Measurements from ENCODE around the gene CDK17. TPM values are rescaled to one million over a fixed set of nuclear protein-coding genes. Genes with fewer than 3 reads are reported as not detected.

The CDK17 gene
- total RNA-seq, 4 donors from 2014 or later: 38.7 to 93.3 (median 43.4) TPM

DNA sequence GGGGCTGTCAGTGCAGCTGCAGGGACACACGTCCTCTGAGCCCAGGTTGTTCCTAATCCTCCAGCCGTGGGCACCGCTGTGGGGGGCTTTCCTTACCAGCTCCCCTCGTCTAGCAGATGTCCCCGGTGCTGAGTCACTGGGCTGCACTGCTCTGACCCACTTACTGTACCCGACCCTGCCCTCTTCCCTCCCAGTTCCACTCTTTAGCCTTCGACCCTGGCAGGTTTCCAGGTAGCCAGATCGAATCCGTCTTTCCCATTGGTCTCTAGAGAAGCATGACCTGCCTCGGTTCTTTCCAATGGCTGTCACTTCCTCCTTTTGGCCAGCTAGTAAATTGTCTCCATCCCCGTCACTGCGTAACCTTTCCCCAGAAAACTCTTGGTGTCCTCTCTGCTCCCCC, 157.6 kb downstream of the CDK17 start:
- Histone ChIP-seq H3K9me3 (no peaks in the 10 kb centered on the region), H3K36me3 (peaks cover 12% of the 10 kb centered on the region)

GRCh38 chr12:96241846-96242256, 158.4 kb downstream of the CDK17 start:
- Histone ChIP-seq H3K9me3 (no peaks in the 10 kb centered on the region), H3K4me3 (no peak overlapping the region), H3K27me3 (no peaks in the 10 kb centered on the region), H3K4me1 (peaks cover 57% of the 10 kb centered on the region), H3K27ac (peak overlapping the region; percentile 74), H3K36me3 (peaks cover 5% of the 10 kb centered on the region)
- TF ChIP-seq POLR2A (IDR thresholded peaks at IDR 0.05) (no peak), EP300 (IDR thresholded peaks at IDR 0.05) (peak; percentile 56), POLR2AphosphoS5 (IDR thresholded peaks at IDR 0.05) (peak in 1 of 3 donors; percentile 61), CTCF (IDR thresholded peaks at IDR 0.05) (no peak)
- 26% methylated on average over 9 of the region's 9 CpGs for WGBS
- DNase-seq (ENCODE audit: low spot score in 2 of 2): peak; percentile 83 to 85

More for the DNA sequence above, 157.6 kb downstream of the CDK17 start:
- peaks cover 49% of the 10 kb centered on the region for H3K4me1 ChIP-seq
- H3K27ac ChIP-seq: peak overlapping the region; percentile 74
- no peaks in the 10 kb centered on the region for H3K27me3 ChIP-seq
- DNase-seq (ENCODE audit: low spot score in 2 of 2): peak; percentile 79 to 82
- no peak overlapping the region for H3K4me3 ChIP-seq
- no peak for TF ChIP-seq EP300 (IDR thresholded peaks at IDR 0.05)
- no peak for TF ChIP-seq POLR2A (IDR thresholded peaks at IDR 0.05)
- TF ChIP-seq POLR2AphosphoS5 (IDR thresholded peaks at IDR 0.05): no peak
- TF ChIP-seq CTCF (IDR thresholded peaks at IDR 0.05): no peak
- WGBS: 70% methylated on average over 12 of the region's 12 CpGs

DNA sequence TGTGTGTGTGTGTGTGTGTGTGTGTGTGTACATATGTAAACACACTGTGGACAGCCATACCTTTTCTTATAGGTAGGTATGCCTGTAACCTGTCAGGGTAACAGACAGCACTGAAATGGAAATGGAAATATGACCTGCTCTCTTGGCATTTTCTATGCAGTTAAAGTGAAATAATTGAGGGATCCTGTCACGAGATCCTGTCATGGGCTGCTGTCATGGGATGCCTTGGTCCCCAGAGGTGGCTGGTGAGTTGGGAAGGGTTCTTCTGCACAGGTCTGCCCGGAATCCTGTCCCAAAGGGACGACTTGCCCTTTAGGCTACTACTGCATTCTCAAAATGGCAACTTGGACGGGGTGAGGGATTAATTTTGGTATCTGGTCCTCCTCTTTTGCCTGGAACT, 158.8 kb downstream of the CDK17 start:
- H3K27me3 ChIP-seq: no peaks in the 10 kb centered on the region
- H3K36me3 ChIP-seq: peaks cover 2% of the 10 kb centered on the region
- no peak overlapping the region for H3K4me3 ChIP-seq
- H3K27ac ChIP-seq: peak overlapping the region; percentile 74
- WGBS: 74% methylated on average over 4 of the region's 4 CpGs
- peaks cover 61% of the 10 kb centered on the region for H3K4me1 ChIP-seq
- no peaks in the 10 kb centered on the region for H3K9me3 ChIP-seq
- no peak for TF ChIP-seq EP300 (IDR thresholded peaks at IDR 0.05)
- DNase-seq (ENCODE audit: low spot score in 2 of 2): no peak

- 66% methylated on average over 11 of the region's 11 CpGs for WGBS
- H3K27me3 ChIP-seq: no peaks in the 10 kb centered on the region
- peaks cover 69% of the 10 kb centered on the region for H3K4me1 ChIP-seq
- TF ChIP-seq EP300 (IDR thresholded peaks at IDR 0.05) (no peak), POLR2A (IDR thresholded peaks at IDR 0.05) (no peak), CTCF (IDR thresholded peaks at IDR 0.05) (no peak), POLR2AphosphoS5 (IDR thresholded peaks at IDR 0.05) (no peak)
- H3K9me3 ChIP-seq: no peaks in the 10 kb centered on the region
- no peak for DNase-seq (ENCODE audit: low spot score in 2 of 2)
- H3K27ac ChIP-seq: peak overlapping the region; percentile 67
- H3K4me3 ChIP-seq: no peak overlapping the region
- H3K36me3 ChIP-seq: no peaks in the 10 kb centered on the region
Measured at GRCh38 chr12:96240656-96241055, 159.6 kb downstream of the CDK17 start.

DNA sequence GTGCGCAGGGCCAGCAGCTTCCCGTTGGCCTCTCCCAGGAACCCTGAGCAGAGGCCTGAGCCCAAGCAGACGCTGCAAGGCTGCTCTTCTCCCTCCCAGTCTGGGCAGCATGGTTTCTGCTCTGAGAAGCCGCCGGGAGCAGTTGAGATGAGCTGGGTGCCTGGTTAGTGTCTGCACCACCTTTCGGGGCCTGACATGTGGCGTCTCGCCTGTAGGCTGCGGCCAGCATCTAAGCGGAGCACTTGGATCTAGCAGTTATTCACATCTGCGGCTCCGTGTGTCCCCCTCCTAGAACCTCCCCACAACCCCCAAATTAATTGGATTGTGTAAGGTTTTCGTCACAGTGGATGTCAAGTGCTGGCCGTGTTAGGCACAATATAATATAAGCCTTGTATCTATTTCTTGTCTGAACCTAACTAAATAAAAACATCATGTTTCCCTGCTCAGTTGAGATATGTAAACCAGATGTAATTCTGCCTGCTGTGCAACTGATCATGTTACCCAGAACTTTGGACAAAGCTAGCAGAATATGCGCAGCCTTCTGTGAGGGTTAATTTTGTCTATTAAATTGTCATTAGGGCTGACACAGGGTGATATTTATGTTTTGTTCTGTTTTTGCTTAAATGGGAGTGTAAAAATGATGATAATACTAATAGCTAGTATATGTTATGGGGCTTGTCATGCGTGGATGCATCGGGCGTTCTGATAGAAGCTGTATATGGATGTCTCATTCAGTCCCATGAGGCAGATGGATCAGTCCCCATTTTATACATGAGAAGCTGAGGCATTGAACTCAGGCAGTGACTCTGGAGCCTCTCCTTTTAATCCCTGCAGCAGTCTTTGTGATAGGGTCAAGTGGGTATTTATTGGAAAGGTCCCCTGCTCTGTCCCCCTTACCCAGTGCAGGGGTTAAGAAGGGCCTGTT, 160.3 kb downstream of the CDK17 start:
- WGBS: 67% methylated on average over 13 of the region's 18 CpGs
- Histone ChIP-seq H3K27ac (peak overlapping the region; percentile 67), H3K4me1 (peaks cover 76% of the 10 kb centered on the region), H3K36me3 (no peaks in the 10 kb centered on the region), H3K4me3 (no peak overlapping the region), H3K27me3 (no peaks in the 10 kb centered on the region), H3K9me3 (no peaks in the 10 kb centered on the region)
- TF ChIP-seq POLR2AphosphoS5 (IDR thresholded peaks at IDR 0.05) (peak in 2 of 3 donors; percentile 23 to 47), EP300 (IDR thresholded peaks at IDR 0.05) (no peak)
- peak in 1 of 2 donors; percentile 81 for DNase-seq (ENCODE audit: low spot score in 2 of 2)

DNA sequence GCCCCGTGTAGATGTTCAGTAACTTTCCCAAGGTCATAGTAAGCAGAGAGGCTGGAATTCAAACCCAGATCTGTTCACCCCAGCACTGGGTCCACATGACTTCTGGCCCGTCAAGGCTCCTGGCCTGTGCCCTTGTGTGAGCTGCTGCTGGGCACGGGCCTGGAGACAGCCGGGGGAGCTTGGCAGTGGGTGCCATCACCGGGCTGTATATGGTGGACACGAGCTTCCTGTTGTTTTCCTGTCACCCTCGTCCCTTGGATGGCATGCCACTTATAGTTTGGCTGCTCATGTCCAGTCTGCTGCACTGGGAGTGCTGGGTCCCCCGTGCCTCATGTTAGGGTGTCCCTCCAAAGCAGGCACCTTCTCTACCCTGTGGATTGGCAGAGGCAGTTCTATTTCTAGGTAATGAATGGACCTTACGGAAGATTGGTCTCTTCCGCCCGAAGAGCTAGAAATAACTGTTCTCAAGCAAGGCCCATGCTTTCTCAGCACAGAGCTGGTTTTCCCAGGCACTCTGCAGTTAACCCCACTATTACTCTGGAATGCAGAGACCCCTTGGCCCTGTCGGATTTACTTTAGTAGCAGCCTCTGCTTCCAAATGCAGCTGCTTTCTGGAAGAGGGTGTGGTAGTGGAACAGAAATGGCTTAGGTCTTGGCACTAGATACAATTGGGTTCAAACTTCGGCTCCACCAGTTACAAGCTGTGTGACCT, 161.7 kb downstream of the CDK17 start:
- H3K27me3 ChIP-seq: no peaks in the 10 kb centered on the region
- H3K27ac ChIP-seq: peak overlapping the region; percentile 85
- no peaks in the 10 kb centered on the region for H3K9me3 ChIP-seq
- TF ChIP-seq EP300 (IDR thresholded peaks at IDR 0.05) (no peak), POLR2A (IDR thresholded peaks at IDR 0.05) (no peak), POLR2AphosphoS5 (IDR thresholded peaks at IDR 0.05) (no peak), CTCF (IDR thresholded peaks at IDR 0.05) (no peak)
- WGBS: 74% methylated on average over 13 of the region's 13 CpGs
- no peaks in the 10 kb centered on the region for H3K36me3 ChIP-seq
- no peak overlapping the region for H3K4me3 ChIP-seq
- H3K4me1 ChIP-seq: peaks cover 91% of the 10 kb centered on the region
- peak in 1 of 2 donors; percentile 62 for DNase-seq (ENCODE audit: low spot score in 2 of 2)
